ENCODE measurements around the gene CEP104. TPM values are rescaled to one million over a fixed set of nuclear protein-coding genes. Genes with fewer than 3 reads are reported as not detected.

CEP104 gene
- total RNA-seq, 1 experiment from 2014 or later = 10.6 TPM

DNA sequence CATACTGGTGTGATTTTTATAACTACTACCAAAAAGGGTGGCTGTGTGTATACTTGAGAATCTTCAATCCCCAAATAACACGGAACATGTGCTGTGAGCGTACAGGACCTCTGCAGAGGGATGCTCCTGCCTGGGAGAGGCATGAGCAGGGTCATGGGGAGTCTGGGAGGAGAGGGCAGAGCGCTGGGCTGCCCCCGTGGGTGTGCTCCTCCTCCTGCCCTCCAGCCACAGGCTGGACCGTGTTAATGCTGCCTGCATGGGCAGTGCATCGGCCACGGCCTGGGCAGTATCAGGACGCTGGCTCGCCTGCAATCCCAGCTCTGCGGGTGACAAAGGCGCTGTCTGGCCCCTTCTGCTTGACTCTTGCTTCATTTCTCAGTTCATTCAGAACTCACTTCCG is 6.2 kb downstream of the CEP104 start:
- in situ Hi-C loops (cut with HindIII; ENCODE audit: low pct_unique_long_range_greater_than_20kb, low sequenced_read_pairs) = no loop called here
- no peak for DNase-seq (ENCODE audit: low read depth, low spot score)

- in situ Hi-C loops (cut with HindIII; ENCODE audit: low pct_unique_long_range_greater_than_20kb, low sequenced_read_pairs) = no loop called here
- no peak for DNase-seq (ENCODE audit: low read depth, low spot score)
These were observed 9.9 kb downstream of the CEP104 start for GRCh38 chr1:3847081-3847480.

GRCh38 chr1:3846541-3846940 is 10.5 kb downstream of the CEP104 start:
- in situ Hi-C loops (cut with HindIII; ENCODE audit: low pct_unique_long_range_greater_than_20kb, low sequenced_read_pairs) = no loop called here
- no peak for DNase-seq (ENCODE audit: low read depth, low spot score)

DNA sequence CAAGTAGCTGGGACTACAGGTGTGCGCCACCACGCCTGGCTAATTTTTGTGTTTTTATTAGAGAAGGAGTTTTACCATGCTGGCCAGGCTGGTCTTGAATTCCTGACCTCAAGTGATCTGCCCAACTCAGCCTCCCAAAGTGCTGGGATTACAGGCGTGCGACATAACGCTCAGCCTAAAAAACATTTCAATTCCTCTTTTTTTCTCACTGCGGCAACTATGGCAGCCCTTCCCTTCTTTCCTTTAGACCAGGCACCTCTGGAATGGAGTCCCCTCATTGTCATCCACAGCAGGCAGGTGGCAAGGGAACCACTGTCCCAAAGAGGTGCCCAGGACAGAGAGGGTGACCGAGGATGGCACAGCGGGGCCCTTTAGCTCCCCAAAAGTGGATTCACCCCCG is 14.1 kb downstream of the CEP104 start:
- DNase-seq (ENCODE audit: low read depth, low spot score) = no peak
- in situ Hi-C loops (cut with HindIII; ENCODE audit: low pct_unique_long_range_greater_than_20kb, low sequenced_read_pairs) = no loop called here

DNA sequence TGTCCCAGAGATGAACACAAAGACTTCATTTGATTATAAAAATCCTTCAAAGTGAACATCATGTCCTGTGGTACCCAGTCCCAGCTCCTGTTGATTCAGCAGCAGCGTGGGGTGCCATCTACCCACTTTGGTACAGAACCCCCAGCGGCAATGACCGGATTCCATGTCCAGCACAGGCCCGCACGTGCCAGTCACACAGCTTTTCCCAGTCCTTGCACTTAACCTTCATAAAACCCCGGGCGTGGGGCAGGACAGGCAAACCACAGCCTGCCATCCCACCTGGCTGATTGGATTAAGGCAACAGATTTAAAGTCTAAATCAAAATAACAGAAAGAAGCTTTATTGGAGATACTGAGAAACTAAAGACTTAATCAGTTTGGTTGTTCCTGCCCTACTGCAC is 15.5 kb downstream of the CEP104 start:
- DNase-seq (ENCODE audit: low read depth, low spot score) = no peak
- in situ Hi-C loops (cut with HindIII; ENCODE audit: low pct_unique_long_range_greater_than_20kb, low sequenced_read_pairs) = no loop called here

GRCh38 chr1:3838788-3839187 is 18.2 kb downstream of the CEP104 start:
- no peak for DNase-seq (ENCODE audit: low read depth, low spot score)
- in situ Hi-C loops (cut with HindIII; ENCODE audit: low pct_unique_long_range_greater_than_20kb, low sequenced_read_pairs) = no loop called here

DNA sequence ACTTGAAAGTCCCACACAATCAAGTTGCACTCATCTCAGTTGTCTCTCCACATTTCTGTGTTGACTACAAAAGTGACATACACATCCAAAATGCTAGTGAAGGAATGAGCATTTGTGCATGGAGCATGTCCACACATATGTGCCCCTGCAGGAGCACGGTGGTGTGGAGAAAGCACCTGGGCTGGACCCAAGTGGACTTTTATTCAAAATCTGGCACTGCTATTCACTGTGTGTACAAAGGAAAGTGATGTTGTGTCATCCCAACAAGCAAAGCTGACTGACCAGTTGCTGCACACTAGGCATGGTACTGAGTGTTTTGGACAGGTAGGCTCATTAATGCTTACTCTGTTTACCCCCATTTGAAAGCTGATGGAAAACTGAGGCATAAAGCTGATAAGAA is 19.3 kb downstream of the CEP104 start:
- in situ Hi-C loops (cut with HindIII; ENCODE audit: low pct_unique_long_range_greater_than_20kb, low sequenced_read_pairs) = no loop called here
- no peak for DNase-seq (ENCODE audit: low read depth, low spot score)

DNA sequence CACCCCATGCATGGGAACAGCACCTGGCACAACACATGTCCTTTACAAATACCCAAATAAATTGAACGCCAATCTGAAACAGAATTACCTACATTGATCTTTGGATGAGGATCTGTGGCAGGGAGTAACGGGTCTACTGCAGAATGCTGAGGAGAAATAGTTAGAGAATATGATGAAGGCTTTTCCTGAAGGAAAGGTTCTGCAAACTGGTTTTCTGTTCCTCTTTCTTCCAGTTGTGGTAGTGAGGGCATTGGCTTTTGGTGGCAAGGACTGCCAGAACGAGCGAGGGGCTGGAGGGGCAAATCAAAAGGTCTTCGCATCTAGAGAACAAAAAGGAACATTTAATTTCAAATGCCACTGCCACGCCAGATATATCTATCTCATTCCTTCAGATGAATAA is 19.8 kb downstream of the CEP104 start:
- DNase-seq (ENCODE audit: low read depth, low spot score) = no peak
- in situ Hi-C loops (cut with HindIII; ENCODE audit: low pct_unique_long_range_greater_than_20kb, low sequenced_read_pairs) = no loop called here

DNA sequence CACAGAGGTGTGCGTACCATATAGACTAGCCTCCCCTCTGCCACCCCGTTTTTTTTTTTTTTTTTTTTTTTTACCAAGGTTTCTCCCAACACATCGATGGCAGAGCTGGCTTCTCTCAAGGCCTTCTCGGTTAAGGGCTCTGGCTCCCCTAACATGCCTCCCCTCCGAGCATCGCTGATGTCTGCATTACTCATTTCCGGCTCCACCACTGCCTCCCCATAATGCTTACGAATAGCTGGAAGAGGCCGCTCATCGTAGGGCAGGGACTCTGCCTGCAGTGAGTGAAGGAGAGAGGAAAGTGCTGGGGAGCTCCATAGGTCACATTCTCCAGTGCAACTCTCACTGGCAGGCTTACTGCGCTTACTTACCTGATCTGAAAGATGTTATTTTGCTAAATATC is 20.6 kb downstream of the CEP104 start:
- no peak for DNase-seq (ENCODE audit: low read depth, low spot score)
- in situ Hi-C loops (cut with HindIII; ENCODE audit: low pct_unique_long_range_greater_than_20kb, low sequenced_read_pairs) = no loop called here

DNA sequence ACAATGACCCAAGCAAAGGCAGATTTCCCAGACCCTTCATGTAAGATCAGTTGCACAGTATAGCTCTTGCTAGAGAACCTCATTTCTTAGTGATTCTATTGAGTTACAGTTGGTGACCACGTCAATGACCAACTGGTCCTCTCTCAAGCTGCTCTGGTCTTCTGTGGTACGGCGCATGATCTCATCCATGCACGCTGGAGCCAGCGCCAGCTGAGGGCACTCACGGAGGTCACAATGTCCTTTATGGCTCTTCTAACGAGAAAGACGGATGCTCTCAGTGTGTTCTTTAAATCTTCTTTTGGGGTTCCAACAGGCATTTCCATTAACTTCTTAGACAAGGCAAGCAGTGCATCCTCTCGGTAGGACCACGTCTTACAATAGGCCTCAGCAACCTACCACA is 22.3 kb downstream of the CEP104 start:
- no peak for DNase-seq (ENCODE audit: low read depth, low spot score)
- in situ Hi-C loops (cut with HindIII; ENCODE audit: low pct_unique_long_range_greater_than_20kb, low sequenced_read_pairs) = no loop called here

DNA sequence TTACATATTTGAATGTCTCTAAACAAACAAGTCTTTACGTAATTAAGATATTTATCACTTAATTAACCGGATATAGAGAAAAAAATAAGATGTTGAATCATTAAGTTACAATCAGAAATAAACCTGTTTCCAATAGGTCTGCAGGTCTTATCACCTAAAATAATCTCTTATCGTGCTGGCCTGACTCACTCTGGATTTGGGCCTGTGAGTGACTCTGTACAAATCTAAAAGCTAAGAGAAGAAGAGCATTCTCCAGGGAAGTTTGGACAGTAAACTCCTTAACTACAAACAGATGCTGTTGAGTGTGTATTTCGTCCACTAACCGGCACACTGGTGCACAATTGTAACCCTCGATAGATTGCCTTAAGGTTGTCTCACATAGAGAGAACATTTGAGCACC is 25.3 kb downstream of the CEP104 start:
- in situ Hi-C loops (cut with HindIII; ENCODE audit: low pct_unique_long_range_greater_than_20kb, low sequenced_read_pairs) = no loop called here
- no peak for DNase-seq (ENCODE audit: low read depth, low spot score)

- in situ Hi-C loops (cut with HindIII; ENCODE audit: low pct_unique_long_range_greater_than_20kb, low sequenced_read_pairs) = no loop called here
- no peak for DNase-seq (ENCODE audit: low read depth, low spot score)
These were observed 28.6 kb downstream of the CEP104 start for GRCh38 chr1:3828391-3828790.

GRCh38 chr1:3827813-3828307 is 29.2 kb downstream of the CEP104 start:
- in situ Hi-C loops (cut with HindIII; ENCODE audit: low pct_unique_long_range_greater_than_20kb, low sequenced_read_pairs) = no loop called here
- DNase-seq (ENCODE audit: low read depth, low spot score) = peak; percentile 13

DNA sequence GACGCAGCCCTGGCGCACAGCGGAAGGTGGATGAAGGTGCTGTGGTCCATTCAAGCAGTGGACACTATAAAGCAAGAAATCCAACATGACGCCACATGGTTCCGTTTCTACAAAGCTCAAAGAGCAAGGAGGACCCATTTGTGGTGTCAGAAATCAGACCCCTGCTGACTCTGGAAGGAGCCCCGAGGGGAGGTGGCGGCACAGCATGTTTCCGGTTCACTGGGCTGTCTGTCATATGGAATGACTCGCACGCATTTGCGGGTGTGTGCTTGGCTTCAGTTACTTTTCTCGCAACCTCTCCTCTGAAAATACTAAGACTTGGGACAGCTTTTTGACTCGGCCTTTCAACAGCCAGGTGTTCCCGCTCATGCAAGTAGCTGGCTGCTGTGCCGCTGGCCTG is 31.7 kb downstream of the CEP104 start:
- no peak for DNase-seq (ENCODE audit: low read depth, low spot score)
- in situ Hi-C loops (cut with HindIII; ENCODE audit: low pct_unique_long_range_greater_than_20kb, low sequenced_read_pairs) = no loop called here

- in situ Hi-C loops (cut with HindIII; ENCODE audit: low pct_unique_long_range_greater_than_20kb, low sequenced_read_pairs) = no loop called here
These were observed 32.4 kb downstream of the CEP104 start for GRCh38 chr1:3824650-3825049.

DNA sequence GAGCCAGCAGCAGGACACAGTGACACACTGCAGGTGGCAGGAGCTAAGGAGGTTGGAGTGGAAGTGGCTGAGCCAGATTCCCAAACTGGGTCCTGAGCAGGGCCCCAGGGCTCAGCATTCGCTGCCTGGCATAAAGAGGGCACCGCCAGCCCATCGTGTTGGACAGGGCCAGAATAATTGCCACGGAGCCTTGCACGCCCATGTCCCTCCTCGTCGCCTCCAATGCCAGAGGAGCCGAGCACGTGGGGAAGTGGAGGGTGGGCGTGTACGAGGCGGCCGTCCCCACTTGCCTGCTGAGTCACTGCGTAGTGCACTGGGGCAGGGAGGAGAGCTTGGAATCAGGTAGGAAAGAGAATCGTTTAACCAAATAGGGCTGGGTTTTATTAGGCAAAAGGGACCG is 34.6 kb downstream of the CEP104 start:
- DNase-seq (ENCODE audit: low read depth, low spot score) = no peak
- in situ Hi-C loops (cut with HindIII; ENCODE audit: low pct_unique_long_range_greater_than_20kb, low sequenced_read_pairs) = no loop called here

More at GRCh38 chr1:3824650-3825049, 32.4 kb downstream of the CEP104 start:
- DNase-seq (ENCODE audit: low read depth, low spot score) = no peak

DNA sequence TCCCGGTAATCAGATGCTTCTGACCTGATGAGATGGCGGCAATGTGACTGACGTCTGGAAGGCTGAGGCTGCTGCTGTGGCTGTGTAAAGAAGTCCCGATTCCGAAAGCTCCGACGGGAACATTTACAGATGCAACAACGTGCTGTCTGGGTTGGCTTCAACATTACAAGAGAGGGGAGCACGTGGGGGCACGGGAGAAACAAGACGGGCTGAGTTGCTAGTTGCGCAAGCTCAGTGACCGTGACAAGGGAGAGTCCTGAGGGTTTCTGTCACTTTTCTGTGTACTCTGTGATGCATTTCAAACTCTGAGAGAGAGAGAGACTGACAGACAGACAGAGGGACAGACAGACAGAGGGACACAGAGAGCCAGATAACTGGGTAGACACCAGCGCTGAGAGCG is 35.1 kb downstream of the CEP104 start:
- DNase-seq (ENCODE audit: low read depth, low spot score) = no peak
- in situ Hi-C loops (cut with HindIII; ENCODE audit: low pct_unique_long_range_greater_than_20kb, low sequenced_read_pairs) = no loop called here

DNA sequence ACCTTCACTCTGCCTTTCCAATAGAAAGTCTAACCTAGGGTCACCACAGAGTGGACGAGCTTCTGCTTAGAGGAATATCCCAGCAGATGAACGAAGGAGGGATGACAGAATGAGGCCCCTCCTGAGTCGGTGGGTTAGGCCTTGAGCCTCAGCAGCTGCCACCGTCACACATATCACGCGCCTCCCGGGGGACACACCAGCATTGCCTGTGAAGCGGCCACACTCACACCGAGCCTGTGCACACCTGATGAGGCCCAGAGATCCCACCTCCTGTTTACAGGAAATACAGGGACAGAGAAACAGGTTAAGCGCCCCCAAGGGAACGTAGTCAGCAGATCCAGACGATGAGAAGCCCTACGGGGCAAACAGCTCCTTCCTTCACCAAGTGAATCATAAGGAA is 35.6 kb downstream of the CEP104 start:
- DNase-seq (ENCODE audit: low read depth, low spot score) = no peak
- in situ Hi-C loops (cut with HindIII; ENCODE audit: low pct_unique_long_range_greater_than_20kb, low sequenced_read_pairs) = no loop called here

GRCh38 chr1:3821004-3821403 is 36.0 kb downstream of the CEP104 start:
- DNase-seq (ENCODE audit: low read depth, low spot score) = no peak
- in situ Hi-C loops (cut with HindIII; ENCODE audit: low pct_unique_long_range_greater_than_20kb, low sequenced_read_pairs) = no loop called here

DNA sequence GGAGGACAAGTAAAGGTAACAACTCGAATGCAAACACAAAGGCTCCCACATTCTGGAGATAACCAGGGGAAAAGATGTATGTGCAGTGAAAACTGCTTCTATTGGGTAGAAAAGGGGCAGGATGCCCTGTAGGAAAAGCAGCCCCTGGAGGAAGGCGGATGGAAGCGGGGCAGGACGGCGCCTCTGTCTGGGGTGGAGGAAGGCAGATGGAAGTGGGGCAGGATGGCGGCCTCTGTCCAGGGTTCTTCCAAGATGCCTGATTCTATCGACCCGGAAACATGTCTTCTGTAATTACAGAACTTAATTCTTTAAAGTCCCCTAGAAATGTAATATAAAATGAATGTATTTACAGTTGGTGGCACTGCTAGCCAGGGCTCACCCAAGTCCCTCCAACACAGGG is 36.7 kb downstream of the CEP104 start:
- in situ Hi-C loops (cut with HindIII; ENCODE audit: low pct_unique_long_range_greater_than_20kb, low sequenced_read_pairs) = no loop called here
- DNase-seq (ENCODE audit: low read depth, low spot score) = no peak

All from SK-MEL-5 (cell line).